GM12878 (cell line): ENCODE results near the gene COL23A1.

Experiments
- BACH1 ChIP-seq: fragments of 450-650 bp; IDR thresholded peaks from 2 replicates; pipeline ENCODE4 v1.6.1; 2017; ENCODE audit warnings: mild to moderate bottlenecking, borderline replicate concordance
- ESRRA ChIP-seq: IDR thresholded peaks from 2 replicates; pipeline ENCODE4 v1.6.1; 2012; ENCODE audit warnings: mild to moderate bottlenecking, low read length, improper control_type of control experiment
- TF ChIP-seq, protein P1 (sequence below), 3 experiments: IDR thresholded peaks in 2 of 3; conservative IDR thresholded peaks in 1 of 3; 2 replicates each; pipeline ENCODE4 v1.5.1; 2011; ENCODE audit warnings: low read depth in 3 of 3, low read length in 3 of 3, mild to moderate bottlenecking in 3 of 3, control low read depth in 2 of 3, moderate library complexity in 2 of 3, inconsistent platforms in 1 of 3, mixed read lengths in 1 of 3; ENCODE audit not compliant: control insufficient read depth in 2 of 3, insufficient read depth in 1 of 3; ENCODE audit errors: extremely low read depth in 1 of 3

DNA sequence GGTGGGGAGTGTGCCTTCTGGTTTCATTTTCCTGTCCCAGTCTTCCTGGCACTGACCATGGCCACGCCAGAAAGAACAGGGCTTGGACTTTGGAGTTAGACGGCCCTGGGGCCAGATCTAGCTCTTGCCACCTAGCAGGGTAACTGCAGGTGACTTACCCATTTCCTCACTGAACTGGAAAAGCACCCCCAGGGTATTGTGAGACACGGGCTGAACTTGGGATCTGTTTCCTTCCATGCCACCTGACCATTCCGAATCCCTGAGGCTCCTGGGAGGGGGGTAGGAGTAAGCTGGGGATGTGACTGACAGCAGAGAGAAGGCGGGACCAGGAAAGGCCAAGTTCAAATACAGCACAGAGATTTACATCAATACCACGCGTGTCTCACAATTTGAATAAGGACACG lies 376.4 kb downstream of the COL23A1 start:
- TF ChIP-seq, protein P1, sequence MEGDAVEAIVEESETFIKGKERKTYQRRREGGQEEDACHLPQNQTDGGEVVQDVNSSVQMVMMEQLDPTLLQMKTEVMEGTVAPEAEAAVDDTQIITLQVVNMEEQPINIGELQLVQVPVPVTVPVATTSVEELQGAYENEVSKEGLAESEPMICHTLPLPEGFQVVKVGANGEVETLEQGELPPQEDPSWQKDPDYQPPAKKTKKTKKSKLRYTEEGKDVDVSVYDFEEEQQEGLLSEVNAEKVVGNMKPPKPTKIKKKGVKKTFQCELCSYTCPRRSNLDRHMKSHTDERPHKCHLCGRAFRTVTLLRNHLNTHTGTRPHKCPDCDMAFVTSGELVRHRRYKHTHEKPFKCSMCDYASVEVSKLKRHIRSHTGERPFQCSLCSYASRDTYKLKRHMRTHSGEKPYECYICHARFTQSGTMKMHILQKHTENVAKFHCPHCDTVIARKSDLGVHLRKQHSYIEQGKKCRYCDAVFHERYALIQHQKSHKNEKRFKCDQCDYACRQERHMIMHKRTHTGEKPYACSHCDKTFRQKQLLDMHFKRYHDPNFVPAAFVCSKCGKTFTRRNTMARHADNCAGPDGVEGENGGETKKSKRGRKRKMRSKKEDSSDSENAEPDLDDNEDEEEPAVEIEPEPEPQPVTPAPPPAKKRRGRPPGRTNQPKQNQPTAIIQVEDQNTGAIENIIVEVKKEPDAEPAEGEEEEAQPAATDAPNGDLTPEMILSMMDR (IDR thresholded peaks at IDR 0.05 in 2 of 3, conservative IDR thresholded peaks at IDR 0.05 in 1 of 3; ENCODE audit: control insufficient read depth in 2 of 3, extremely low read depth in 1 of 3, insufficient read depth in 1 of 3, low read depth in 3 of 3, low read length in 3 of 3) = no peak
- TF ChIP-seq ESRRA (no peak), BACH1 (no peak)
